GM19193 (cell line): ENCODE measurements around the gene MEGF6.

ENCODE experiments used
- POLR2A ChIP-seq: IDR thresholded peaks from 4 replicates; pipeline ENCODE4 v1.6.1; 2011; ENCODE audit not compliant: insufficient read depth, insufficient read length; ENCODE audit errors: extremely low read depth

MEGF6 gene

GRCh38 chr1:3598522-3599285 is 12.6 kb downstream of the MEGF6 start:
- TF ChIP-seq POLR2A: no peak

DNA sequence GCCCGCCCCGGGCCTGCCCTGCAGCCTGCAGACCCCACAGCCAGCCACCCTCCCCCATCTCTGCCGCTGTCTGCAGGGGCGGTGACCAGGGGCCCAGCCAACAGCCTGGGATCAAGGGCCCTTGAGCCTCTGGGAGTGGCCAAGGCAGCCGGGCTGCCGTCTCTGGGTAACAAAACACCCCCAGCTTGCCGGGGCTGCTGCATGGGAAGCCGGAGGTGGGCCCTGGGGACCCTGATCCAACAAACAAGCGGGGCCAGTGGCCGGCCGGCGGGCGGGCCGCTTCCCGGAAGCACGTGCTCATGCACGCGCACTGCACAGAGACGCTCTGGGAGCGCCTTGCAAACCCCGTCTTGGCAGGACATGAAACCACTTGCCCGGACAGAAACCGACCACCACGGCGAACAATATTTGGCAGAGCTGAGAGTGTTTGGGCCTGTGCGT is 13.2 kb downstream of the MEGF6 start:
- TF ChIP-seq POLR2A: no peak

DNA sequence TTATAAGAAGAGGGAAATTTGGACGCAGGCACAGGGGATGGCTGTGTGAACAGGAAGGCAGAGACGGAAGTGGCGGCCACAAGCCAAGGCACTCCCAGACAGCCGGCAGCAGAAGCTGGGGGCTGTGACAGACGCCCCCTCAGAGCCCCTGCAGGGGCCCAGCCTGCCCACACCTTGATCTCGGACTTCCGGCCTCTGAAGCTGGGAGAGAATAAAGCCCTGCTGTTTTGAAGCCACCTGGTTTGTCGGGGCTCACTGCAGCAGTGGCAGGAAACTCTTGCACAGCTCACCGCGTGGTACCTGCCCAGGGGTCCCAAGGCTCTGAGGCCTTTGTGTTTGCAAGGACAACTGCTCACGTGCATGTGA is 13.7 kb downstream of the MEGF6 start:
- no peak for TF ChIP-seq POLR2A

GRCh38 chr1:3596663-3597598 is 14.4 kb downstream of the MEGF6 start:
- no peak for TF ChIP-seq POLR2A

- no peak for TF ChIP-seq POLR2A
Observed at GRCh38 chr1:3595949-3596348, 15.4 kb downstream of the MEGF6 start.

GRCh38 chr1:3594706-3595377 is 16.5 kb downstream of the MEGF6 start:
- no peak for TF ChIP-seq POLR2A

DNA sequence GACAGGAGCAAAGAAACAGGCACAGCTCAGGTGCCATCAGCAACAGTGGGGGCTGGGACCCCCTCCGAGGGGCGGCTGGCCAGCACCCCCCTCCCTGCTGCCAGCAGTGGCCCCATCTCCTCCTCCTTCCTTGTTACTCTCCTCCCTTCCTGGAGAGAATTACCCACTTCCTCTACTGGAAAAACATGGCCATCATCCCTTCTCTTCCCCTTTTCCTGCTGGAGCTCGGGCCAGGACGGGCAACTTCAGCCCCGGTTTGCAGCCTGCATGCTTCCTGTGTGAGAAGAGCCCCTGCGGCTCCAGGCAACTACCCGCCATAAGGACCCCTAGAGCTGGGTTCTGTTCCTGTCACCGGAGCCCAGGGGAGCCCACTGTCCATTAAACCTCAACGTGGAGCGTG is 17.6 kb downstream of the MEGF6 start:
- TF ChIP-seq POLR2A: no peak

- no peak for TF ChIP-seq POLR2A
Observed at GRCh38 chr1:3593334-3593733, 18.0 kb downstream of the MEGF6 start.

DNA sequence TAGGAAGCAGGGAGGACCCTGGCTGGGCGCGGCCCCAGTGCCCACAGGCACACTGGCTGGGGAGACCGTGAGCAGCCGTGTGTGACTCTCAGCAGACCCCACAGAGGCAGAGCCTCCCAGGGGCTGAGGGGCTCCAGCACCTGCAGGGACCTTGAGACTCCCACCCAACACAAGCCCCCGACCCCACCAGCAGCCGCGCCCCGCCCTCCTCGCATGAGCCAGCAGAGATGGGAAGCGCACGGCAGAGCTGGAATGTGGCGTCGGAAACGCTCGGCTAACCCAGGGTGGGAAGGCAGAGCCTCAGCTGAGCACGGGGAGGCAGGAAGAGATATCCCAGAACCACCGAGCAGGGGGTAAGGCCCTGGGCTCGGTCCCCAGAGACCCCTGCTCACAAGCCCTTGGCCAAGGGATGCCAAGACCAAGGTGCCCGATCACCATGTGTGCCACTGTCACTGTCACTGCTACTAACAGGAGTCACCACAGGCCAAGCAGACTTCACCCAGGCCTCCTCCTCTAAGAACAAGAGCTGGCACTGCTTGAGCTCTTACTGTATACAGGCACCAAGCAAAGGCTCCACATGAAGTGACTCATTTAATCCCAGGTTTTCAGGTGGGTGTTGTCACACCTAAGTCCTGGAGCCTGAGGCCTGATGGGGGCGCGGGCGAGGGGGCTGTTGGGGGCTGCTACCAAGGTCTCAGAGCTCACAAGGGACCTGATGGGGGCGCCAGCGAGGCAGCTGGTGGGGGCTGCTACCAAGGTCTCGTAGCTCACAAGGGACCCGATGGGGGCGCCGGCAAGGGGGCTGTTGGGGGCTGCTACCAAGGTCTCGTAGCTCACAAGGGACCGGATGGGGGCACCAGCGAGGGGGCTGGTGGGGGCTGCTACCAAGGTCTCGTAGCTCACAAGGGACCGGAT is 20.1 kb downstream of the MEGF6 start:
- TF ChIP-seq POLR2A: no peak

- no peak for TF ChIP-seq POLR2A
Observed at GRCh38 chr1:3590139-3590763, 21.1 kb downstream of the MEGF6 start.

DNA sequence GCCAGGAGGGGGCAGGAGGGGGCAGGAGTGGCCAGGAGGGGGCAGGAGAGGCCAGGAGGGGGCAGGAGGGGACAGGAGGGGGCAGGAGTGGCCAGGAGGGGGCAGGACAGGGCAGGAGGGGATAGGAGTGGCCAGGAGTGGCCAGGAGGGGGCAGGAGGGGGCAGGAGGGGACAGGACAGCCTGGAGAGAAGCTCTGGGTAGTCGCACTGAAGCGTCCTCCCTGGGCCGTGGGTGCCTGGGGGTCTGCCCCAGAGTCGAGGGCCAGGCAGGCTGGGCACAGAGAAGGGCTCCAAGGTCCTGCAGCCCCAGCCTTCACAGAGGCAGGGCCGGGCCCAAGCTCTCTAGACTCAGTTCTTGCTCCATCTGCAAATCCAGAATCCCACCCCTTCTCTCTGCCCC is 22.9 kb downstream of the MEGF6 start:
- no peak for TF ChIP-seq POLR2A

GRCh38 chr1:3586986-3587759 is 24.1 kb downstream of the MEGF6 start:
- TF ChIP-seq POLR2A: no peak

GRCh38 chr1:3585940-3586568 is 25.3 kb downstream of the MEGF6 start:
- no peak for TF ChIP-seq POLR2A
